Left forelimb (tissue), 1 donor: Measurements from ENCODE around the gene TMEM132D.

ENCODE experiments used
- DNase-seq: peaks from one replicate; pipeline ENCODE4 v3.0.0-alpha.2; 2018; ENCODE audit warnings: low spot score

TMEM132D gene

GRCh38 chr12:129440278-129440677 lies 463.5 kb downstream of the TMEM132D start:
- no peak for DNase-seq

GRCh38 chr12:129434790-129435189 lies 469.0 kb downstream of the TMEM132D start:
- DNase-seq = no peak

DNA sequence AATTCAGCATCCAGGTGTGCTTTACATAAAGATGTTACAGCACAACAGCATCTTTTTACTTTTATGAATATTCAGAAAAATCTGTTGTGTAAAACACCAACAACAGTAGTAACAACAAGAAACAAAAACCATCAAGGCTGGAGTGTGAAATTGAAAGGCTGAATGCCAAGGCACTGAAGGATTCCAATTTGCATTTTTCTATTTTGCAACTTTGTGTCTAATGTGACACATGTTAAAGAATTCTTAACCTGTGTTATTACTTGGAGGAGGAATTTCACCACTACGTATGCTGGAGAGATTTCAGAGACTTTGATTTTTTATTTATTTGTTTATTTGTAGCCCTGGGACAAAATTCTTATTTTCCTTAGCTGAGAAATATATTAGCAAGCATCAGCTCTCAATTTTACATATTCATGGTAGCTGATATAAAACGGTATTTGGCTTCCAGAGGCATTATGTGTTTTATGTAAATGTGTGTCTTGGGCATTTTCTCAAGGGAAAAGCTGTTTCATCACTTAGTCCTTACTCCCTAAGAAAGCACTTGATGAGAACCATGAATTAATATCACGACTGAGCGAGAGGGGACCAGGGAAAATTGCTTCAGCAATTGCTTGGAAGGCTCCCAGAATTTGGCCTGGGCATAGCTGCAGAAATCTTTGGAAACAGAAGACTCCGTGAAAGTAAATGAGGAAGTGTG lies 475.4 kb downstream of the TMEM132D start:
- no peak for DNase-seq

DNA sequence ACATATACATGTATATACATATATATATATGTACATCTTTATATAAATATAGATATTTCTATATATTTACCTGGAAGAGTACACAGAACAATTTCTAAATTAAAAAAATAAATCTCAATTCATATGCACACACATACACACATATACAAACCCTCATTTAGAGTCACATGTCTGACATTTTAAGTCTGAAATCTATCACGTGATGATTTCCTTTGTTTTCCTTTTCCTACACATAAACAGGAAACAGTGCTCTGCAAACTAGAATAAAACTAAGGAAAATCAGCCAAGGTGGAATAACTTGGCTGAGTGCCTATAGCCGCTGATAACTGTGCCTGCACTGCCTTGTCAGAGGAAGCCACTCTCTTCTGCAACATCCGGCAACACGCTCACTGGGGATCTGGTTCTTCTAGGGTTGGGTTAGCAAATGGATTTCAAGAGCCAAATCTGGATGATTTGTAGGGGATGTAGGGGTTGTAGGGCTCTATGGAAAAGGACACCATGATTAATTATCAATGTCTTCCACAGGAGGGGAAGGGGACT lies 480.7 kb downstream of the TMEM132D start:
- no peak for DNase-seq

DNA sequence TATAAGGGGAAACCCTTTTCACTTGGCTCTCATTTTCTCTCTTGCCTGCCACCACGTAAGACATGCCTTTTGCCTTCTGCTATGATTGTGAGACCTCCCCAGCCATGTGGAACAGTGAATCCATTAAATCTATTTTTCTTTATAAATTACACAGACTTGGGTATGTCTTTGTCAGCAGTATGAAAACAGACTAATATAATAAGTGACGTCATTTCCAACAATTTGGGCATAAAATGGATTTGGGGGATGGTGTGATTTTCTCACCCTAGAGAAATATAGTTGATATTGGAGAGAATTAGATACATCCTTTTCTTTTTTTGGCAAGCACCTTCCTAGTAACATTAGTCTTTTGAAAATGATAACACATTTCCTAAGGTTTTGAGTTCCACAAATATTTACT lies 490.5 kb downstream of the TMEM132D start:
- no peak for DNase-seq

- no peak for DNase-seq
These were observed 494.5 kb downstream of the TMEM132D start for GRCh38 chr12:129409281-129409680.

- DNase-seq = no peak
These were observed 499.3 kb downstream of the TMEM132D start for GRCh38 chr12:129404556-129404955.

DNA sequence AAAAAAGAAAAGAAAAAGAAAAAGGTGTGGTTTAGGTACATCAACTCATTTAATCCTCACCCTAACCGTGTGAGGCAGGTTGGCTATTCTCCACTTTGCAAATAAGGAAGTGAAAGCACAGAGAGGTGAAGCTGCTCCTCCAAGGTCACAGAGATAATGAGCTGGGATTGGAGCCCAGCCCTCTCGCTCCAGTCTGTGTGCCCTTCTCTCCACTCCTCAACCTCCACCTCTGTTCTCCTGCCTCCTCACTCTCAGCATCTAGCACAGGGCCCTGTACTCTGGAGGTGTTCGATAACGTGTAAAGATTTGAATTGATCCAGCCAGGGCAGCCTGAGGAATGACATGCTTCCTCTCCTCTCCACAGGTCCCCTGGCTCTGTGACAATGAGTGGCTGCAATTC lies 502.3 kb downstream of the TMEM132D start:
- no peak for DNase-seq

DNA sequence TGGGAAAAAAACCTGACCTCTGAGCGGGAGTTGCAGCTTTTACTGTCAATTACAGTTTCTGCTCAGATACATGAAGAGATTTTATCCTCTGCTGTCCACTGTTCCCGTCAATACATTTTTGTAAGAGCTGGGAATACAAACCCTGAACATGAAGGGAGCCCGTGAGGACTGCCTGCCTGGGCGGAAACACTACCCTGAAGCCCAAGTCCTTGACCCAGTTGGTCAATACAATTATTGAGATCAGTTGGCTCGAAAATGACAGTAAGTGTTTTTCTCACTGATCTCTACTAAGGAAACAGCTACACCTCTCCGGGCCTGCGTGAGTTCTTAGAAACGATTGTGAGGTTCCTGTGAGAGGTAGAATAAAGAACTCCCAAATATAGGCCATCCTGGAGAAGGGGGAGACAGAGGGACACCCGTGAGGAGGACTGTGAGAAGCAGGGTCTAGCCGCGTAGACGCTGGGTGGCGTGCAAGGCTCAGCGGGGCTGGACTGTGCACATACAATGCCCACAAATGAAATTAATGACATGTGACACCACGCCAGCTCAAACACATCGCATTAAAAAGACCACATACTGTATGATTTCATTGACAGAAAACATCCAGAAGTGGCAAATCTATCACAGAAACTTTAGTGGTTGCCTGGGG lies 509.5 kb downstream of the TMEM132D start:
- DNase-seq = no peak

DNA sequence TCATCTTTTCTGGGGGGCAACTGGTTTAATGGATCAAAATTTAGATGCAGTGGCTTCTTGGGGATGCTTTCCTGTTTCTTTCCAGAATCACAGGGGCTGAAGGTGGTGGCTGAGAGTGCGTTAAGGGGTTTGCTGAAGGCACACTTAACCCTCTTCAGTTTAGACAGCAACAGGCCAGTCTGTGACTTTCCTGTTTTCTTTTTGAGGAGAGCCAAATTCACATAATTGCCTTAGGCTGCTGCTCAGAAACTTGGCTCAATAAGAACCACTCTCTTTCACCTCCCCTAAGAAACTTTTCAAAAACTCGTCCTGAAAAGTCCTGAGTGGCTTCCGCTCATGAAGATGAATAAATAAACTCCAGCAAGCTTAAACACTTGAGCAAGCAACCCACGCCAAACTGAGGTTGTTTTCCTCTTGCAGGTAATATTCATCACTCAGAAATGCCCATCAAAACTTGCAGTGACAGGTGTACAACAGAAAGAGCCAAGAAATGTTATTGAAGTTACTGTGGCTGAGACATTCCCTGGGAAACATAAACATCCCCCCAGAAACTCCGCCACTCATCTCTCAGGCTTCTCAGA lies 510.4 kb downstream of the TMEM132D start:
- no peak for DNase-seq

GRCh38 chr12:129385637-129385990 lies 518.2 kb downstream of the TMEM132D start:
- no peak for DNase-seq

- no peak for DNase-seq
These were observed 519.9 kb downstream of the TMEM132D start for GRCh38 chr12:129383956-129384355.

DNA sequence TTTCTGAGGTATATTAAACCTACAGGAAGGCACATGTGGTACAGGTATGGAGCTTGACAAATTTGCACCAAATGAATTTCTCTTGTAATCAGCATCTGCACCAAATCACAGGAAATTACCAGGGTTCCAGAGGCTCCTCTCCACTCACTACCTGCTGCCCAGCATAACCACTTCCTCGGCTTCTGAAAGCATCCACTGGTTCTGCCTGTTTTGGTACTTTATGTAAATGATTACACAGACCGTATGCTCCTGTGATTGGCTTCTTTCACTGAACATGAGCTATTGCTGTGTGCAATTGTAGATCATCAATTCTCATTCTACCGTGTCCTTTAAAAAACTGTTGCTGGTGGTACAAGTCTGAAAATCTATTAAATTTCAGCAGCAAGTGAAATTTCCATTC lies 522.1 kb downstream of the TMEM132D start:
- no peak for DNase-seq

DNA sequence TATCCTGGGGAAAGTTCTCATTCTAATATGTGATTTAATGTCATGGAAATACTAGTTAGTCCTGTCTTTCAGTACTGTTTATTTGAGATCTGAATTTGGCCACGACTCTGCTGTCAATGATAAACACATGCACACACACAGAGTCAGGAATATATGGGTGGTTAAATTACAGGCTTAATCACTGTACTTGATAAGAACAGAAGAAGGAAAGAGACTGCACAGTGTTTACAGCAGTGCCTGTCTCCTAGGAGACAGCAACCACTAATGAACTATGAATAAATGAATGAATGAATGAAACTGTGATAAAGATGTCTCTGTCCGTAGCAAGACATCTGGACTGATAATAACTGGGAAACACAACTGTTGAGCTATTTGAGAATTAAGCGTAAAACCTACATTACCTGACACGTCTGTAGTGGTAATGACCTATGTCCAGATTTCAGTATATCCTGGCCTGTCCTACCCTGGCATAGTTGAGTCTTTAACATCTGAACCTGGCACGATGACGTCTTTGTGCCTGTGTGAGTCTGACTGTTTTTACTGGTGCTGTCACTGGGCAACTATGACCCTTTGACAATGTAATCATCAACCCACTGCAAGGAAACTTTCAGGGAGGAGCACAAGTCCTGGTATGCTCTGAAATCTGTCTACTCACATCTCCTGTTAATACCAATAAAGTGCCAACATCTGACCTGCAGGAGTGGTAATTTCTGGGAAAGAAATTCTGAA lies 524.6 kb downstream of the TMEM132D start:
- no peak for DNase-seq

DNA sequence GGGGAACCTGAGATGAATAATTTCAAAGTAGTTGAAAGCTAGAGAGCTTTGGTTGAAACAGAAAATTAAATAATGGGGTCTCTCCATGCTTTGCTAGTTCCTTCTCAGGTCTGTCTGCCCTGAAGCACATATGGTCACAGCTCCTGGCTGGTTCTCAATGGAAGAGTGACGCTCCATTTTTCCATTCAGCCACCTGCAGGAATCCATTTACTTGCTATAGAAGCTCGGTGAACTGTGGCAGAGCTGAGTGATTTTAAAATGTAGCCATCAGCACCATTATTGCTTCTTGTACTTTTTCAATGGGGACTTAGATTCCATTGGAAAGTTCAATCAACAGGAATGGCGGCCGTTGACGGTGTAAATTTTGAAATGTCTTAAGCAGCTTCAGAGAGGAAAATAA lies 525.3 kb downstream of the TMEM132D start:
- no peak for DNase-seq

- DNase-seq = no peak
These were observed 530.1 kb downstream of the TMEM132D start for GRCh38 chr12:129373746-129374145.

DNA sequence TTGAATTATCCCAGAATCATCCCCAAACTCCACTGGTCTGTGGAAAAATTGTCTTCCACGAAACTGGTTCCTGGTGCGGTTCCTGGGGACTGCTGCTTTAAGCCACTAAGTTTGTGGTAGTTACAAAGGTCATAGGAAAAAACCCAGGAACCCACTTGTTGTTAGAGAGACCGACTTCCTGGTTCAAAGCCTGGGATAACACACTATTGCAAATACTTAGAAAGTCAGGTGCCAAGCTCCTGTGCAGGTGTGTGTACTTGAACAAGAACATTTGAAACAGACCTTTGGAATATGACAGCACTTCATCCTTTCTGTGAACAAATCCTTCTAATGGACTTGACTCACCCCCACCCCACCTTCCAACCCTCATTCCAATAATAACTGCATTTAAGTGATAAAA lies 530.9 kb downstream of the TMEM132D start:
- no peak for DNase-seq

DNA sequence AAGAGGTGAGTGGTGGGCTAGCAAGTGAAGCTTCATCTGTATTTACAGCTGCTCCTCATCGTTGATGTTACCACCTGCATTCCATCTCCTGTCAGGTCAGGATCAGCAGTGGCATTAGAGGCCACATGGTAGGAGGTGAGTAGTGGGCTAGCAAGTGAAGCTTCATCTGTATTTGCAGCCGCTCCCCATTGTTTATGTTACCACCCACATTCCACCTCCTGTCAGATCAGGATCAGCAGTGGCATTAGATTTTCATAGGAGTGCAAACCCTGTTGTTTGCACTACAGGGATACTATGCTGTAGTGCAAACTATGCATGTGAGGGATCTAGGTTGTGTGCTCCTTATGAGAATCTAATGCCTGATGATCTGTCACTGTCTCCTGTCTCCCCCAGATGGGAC lies 531.5 kb downstream of the TMEM132D start:
- no peak for DNase-seq

- no peak for DNase-seq
These were observed 532.6 kb downstream of the TMEM132D start for GRCh38 chr12:129371268-129371667.

GRCh38 chr12:129366656-129367055 lies 537.2 kb downstream of the TMEM132D start:
- no peak for DNase-seq

DNA sequence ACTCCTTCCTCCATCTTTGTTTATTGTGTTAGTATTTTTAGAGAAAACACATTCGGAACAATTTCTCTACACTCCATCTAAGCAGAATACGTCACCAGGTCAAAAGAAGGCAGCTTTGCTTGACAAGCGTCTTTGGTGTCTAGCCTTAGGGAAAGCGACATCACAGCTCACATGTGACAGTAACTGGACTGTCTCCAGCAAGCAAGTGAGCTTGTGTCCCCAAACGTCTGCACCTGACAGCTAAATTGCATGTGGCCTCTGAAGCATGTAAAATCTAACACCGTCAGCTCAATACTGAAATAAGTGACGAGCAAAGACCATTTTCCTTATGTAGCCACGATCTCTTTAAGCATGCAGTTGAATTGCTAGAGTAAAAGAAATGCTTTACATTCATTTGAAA lies 540.8 kb downstream of the TMEM132D start:
- DNase-seq = no peak

DNA sequence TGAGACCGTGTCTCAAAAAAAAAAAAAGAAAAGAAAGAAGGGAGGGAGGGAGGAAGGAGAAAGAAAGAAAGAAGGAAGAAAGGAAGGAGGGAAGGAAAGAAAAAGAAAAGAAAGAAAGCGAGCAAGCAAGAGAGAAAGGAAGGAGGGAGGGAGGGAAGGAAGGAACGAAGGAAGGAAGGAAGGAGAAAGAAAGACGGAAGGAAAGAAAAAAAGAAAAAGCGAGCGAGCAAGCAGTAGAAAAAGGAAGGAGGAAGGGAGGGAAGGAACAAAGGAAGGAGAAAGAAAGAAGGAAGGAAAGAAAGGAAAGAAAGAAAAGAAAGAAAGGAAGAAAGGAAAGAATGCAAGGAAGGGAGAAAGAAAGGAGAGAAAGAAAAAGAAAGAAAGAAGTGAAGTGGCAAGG lies 546.6 kb downstream of the TMEM132D start:
- DNase-seq = no peak

DNA sequence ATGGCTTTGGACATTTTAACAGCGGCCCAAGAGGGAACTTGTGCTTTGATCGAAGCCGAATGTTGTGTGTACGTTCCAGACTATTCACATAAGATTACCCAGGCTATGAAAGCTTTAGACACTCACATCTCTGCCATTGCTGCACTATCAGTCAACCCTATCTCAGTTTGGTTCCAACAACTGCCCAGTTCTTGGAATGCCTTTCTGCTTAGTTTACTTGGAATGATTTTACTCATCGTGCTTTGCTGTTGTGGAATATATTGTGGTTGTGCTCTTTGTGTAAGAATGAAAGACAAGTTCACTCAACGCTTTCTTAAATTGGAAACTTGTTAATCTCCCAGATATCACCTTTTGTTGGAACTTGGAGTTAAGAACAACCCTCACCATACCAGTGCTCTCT lies 552.3 kb downstream of the TMEM132D start:
- no peak for DNase-seq
